Large intestine (tissue), 3 donors: ENCODE results near the gene HS6ST1. TPM values are rescaled to one million over a fixed set of nuclear protein-coding genes. Genes with fewer than 3 reads are reported as not detected.

Experiments used
- DNase-seq, 2 donors: peaks; one replicate each; pipeline versions ENCODE4 v3.0.0 to v3.0.0-alpha.2; 2013
- H3K27ac ChIP-seq: one replicate; pipeline ENCODE4 v1.5.1; 2013; ENCODE audit warnings: low read length
- H3K27me3 ChIP-seq: 2 replicates; pipeline ENCODE4 v1.6.1; 2013; ENCODE audit warnings: low read length; ENCODE audit not compliant: control insufficient read depth, insufficient read depth
- H3K36me3 ChIP-seq: 2 replicates; pipeline ENCODE4 v1.6.1; 2013; ENCODE audit warnings: low read length; ENCODE audit not compliant: control insufficient read depth, insufficient read depth
- H3K4me1 ChIP-seq: one replicate; pipeline ENCODE4 v1.6.1; 2013; ENCODE audit warnings: low read length; ENCODE audit not compliant: control insufficient read depth, insufficient read depth
- H3K4me3 ChIP-seq: one replicate; pipeline ENCODE4 v1.5.1; 2013; ENCODE audit warnings: low read length
- H3K9me3 ChIP-seq: one replicate; pipeline ENCODE4 v1.6.1; 2013; ENCODE audit warnings: mild to moderate bottlenecking, low read depth, low read length, moderate library complexity; ENCODE audit not compliant: control insufficient read depth
- WGBS: methylation state at CpG from one replicate; pipeline ENCODE4 v1.1.5; 2013; ENCODE audit warnings: low lambda C conversion rate; ENCODE audit not compliant: insufficient coverage; 5-methylcytosine and 5-hydroxymethylcytosine counted together
- polyA plus RNA-seq: library from polyadenylated mRNA; unstranded; fragments of 120-200 nt; gene quantifications from one replicate; pipeline ENCODE4 v1.2.1, GENCODE V29; 2013

HS6ST1 gene
- polyA plus RNA-seq, 1 donor = 22.4 TPM

GRCh38 chr2:128314348-128315121 lies 4.1 kb downstream of the HS6ST1 start:
- H3K4me3 ChIP-seq = no peak overlapping the region
- no CpG with 5 or more reads among the region's 20 CpGs for WGBS
- H3K9me3 ChIP-seq = no peaks in the 10 kb centered on the region
- H3K36me3 ChIP-seq = peaks cover 14% of the 10 kb centered on the region
- H3K27ac ChIP-seq = no peak overlapping the region
- DNase-seq = no peak
- H3K4me1 ChIP-seq = peaks cover 13% of the 10 kb centered on the region
- peaks cover 3% of the 10 kb centered on the region for H3K27me3 ChIP-seq

GRCh38 chr2:128313931-128314347 lies 4.7 kb downstream of the HS6ST1 start:
- Histone ChIP-seq H3K4me1 (peaks cover 14% of the 10 kb centered on the region), H3K27ac (no peak overlapping the region), H3K9me3 (no peaks in the 10 kb centered on the region), H3K4me3 (no peak overlapping the region), H3K27me3 (no peaks in the 10 kb centered on the region), H3K36me3 (peaks cover 14% of the 10 kb centered on the region)
- WGBS = no CpG with 5 or more reads among the region's 4 CpGs
- DNase-seq = no peak

- H3K27ac ChIP-seq = no peak overlapping the region
- H3K27me3 ChIP-seq = no peaks in the 10 kb centered on the region
- H3K36me3 ChIP-seq = peaks cover 14% of the 10 kb centered on the region
- H3K4me1 ChIP-seq = peaks cover 19% of the 10 kb centered on the region
- no peak for DNase-seq
- WGBS = no CpG with 5 or more reads among the region's 8 CpGs
- no peak overlapping the region for H3K4me3 ChIP-seq
- no peaks in the 10 kb centered on the region for H3K9me3 ChIP-seq
Observed at GRCh38 chr2:128313091-128313836, 5.4 kb downstream of the HS6ST1 start.

- Histone ChIP-seq H3K36me3 (peaks cover 14% of the 10 kb centered on the region), H3K27ac (no peak overlapping the region), H3K4me3 (no peak overlapping the region), H3K4me1 (peaks cover 23% of the 10 kb centered on the region), H3K9me3 (no peaks in the 10 kb centered on the region), H3K27me3 (no peaks in the 10 kb centered on the region)
- DNase-seq = no peak
- 100% methylated on average over 1 of the region's 6 CpGs for WGBS
Observed at GRCh38 chr2:128312411-128312810, 6.3 kb downstream of the HS6ST1 start.

GRCh38 chr2:128311755-128312341 lies 6.8 kb downstream of the HS6ST1 start:
- H3K4me1 ChIP-seq = peaks cover 29% of the 10 kb centered on the region
- WGBS = no CpG with 5 or more reads among the region's 11 CpGs
- no peaks in the 10 kb centered on the region for H3K9me3 ChIP-seq
- no peak overlapping the region for H3K4me3 ChIP-seq
- H3K27me3 ChIP-seq = no peaks in the 10 kb centered on the region
- DNase-seq = no peak
- H3K27ac ChIP-seq = no peak overlapping the region
- peaks cover 14% of the 10 kb centered on the region for H3K36me3 ChIP-seq

GRCh38 chr2:128311216-128311754 lies 7.4 kb downstream of the HS6ST1 start:
- no peaks in the 10 kb centered on the region for H3K27me3 ChIP-seq
- peaks cover 32% of the 10 kb centered on the region for H3K4me1 ChIP-seq
- no peaks in the 10 kb centered on the region for H3K9me3 ChIP-seq
- no CpG with 5 or more reads among the region's 7 CpGs for WGBS
- no peak overlapping the region for H3K27ac ChIP-seq
- H3K4me3 ChIP-seq = no peak overlapping the region
- peaks cover 14% of the 10 kb centered on the region for H3K36me3 ChIP-seq
- DNase-seq = no peak

- Histone ChIP-seq H3K27ac (no peak overlapping the region), H3K9me3 (no peaks in the 10 kb centered on the region), H3K36me3 (peaks cover 14% of the 10 kb centered on the region), H3K4me3 (no peak overlapping the region), H3K27me3 (no peaks in the 10 kb centered on the region), H3K4me1 (peaks cover 36% of the 10 kb centered on the region)
- no CpG with 5 or more reads among the region's 4 CpGs for WGBS
- no peak for DNase-seq
Observed at GRCh38 chr2:128310761-128311160, 7.9 kb downstream of the HS6ST1 start.

- H3K4me1 ChIP-seq = peaks cover 41% of the 10 kb centered on the region
- H3K4me3 ChIP-seq = no peak overlapping the region
- no peaks in the 10 kb centered on the region for H3K27me3 ChIP-seq
- WGBS = no CpG with 5 or more reads among the region's 12 CpGs
- no peaks in the 10 kb centered on the region for H3K9me3 ChIP-seq
- peak overlapping the region; percentile 49 for H3K27ac ChIP-seq
- peaks cover 12% of the 10 kb centered on the region for H3K36me3 ChIP-seq
- no peak for DNase-seq
Observed at GRCh38 chr2:128310094-128310716, 8.5 kb downstream of the HS6ST1 start.

GRCh38 chr2:128309280-128310093 lies 9.2 kb downstream of the HS6ST1 start:
- H3K27me3 ChIP-seq = no peaks in the 10 kb centered on the region
- peak; percentile 66 to 78 for DNase-seq
- WGBS = 33% methylated on average over 1 of the region's 19 CpGs
- H3K9me3 ChIP-seq = no peaks in the 10 kb centered on the region
- peak overlapping the region; percentile 49 for H3K27ac ChIP-seq
- peaks cover 10% of the 10 kb centered on the region for H3K36me3 ChIP-seq
- peaks cover 44% of the 10 kb centered on the region for H3K4me1 ChIP-seq
- no peak overlapping the region for H3K4me3 ChIP-seq
